Duodenal mucosa (tissue), 2 donors: ENCODE results near the gene ZNF248.
A peak's percentile ranks its signal among the peaks of the same experiment; 100 is the strongest.

ENCODE experiments used
- H3K27ac ChIP-seq: one replicate; pipeline ENCODE4 v1.7.0; 2013; ENCODE audit warnings: low read depth, low read length
- H3K27me3 ChIP-seq, 2 donors: one replicate each; pipeline ENCODE4 v1.7.0; 2013; ENCODE audit warnings: low read length in 2 of 2, control low read depth in 1 of 2; ENCODE audit not compliant: insufficient read depth in 2 of 2, control insufficient read depth in 1 of 2
- H3K36me3 ChIP-seq, 2 donors: one replicate each; pipeline ENCODE4 v1.7.0; 2013; ENCODE audit warnings: low read length in 2 of 2, control low read depth in 1 of 2; ENCODE audit not compliant: insufficient read depth in 2 of 2, control insufficient read depth in 1 of 2
- H3K4me1 ChIP-seq, 2 donors: one replicate each; pipeline ENCODE4 v1.7.0; 2013; ENCODE audit warnings: low read length in 2 of 2, control low read depth in 1 of 2; ENCODE audit not compliant: insufficient read depth in 2 of 2, control insufficient read depth in 1 of 2
- H3K4me3 ChIP-seq, 2 donors: one replicate each; pipeline ENCODE4 v1.7.0; 2013; ENCODE audit warnings: low read length in 2 of 2, low read depth in 1 of 2
- H3K9ac ChIP-seq, 2 donors: one replicate each; pipeline ENCODE4 v1.7.0; 2013; ENCODE audit warnings: low read length in 2 of 2, low read depth in 1 of 2
- H3K9me3 ChIP-seq, 2 donors: one replicate each; pipeline ENCODE4 v1.7.0; 2013; ENCODE audit warnings: low read length in 2 of 2, control low read depth in 1 of 2; ENCODE audit not compliant: control insufficient read depth in 1 of 2

The ZNF248 gene

GRCh38 chr10:37831495-37832333 lies 25.7 kb downstream of the ZNF248 start:
- Histone ChIP-seq H3K4me1 (no peaks in the 10 kb centered on the region), H3K9me3 (peaks cover 43 to 72% of the 10 kb centered on the region in 2 donors), H3K9ac (no peak overlapping the region), H3K36me3 (peaks cover 78 to 84% of the 10 kb centered on the region in 2 donors), H3K27me3 (no peaks in the 10 kb centered on the region), H3K4me3 (peak overlapping the region in 1 of 2 donors; percentile 25), H3K27ac (no peak overlapping the region)

GRCh38 chr10:37826806-37827205 lies 30.6 kb downstream of the ZNF248 start:
- peaks cover 39 to 42% of the 10 kb centered on the region in 2 donors for H3K36me3 ChIP-seq
- no peaks in the 10 kb centered on the region for H3K4me1 ChIP-seq
- no peak overlapping the region for H3K27ac ChIP-seq
- no peak overlapping the region for H3K4me3 ChIP-seq
- H3K9me3 ChIP-seq: peaks cover 36 to 57% of the 10 kb centered on the region in 2 donors
- no peaks in the 10 kb centered on the region for H3K27me3 ChIP-seq
- H3K9ac ChIP-seq: no peak overlapping the region

DNA sequence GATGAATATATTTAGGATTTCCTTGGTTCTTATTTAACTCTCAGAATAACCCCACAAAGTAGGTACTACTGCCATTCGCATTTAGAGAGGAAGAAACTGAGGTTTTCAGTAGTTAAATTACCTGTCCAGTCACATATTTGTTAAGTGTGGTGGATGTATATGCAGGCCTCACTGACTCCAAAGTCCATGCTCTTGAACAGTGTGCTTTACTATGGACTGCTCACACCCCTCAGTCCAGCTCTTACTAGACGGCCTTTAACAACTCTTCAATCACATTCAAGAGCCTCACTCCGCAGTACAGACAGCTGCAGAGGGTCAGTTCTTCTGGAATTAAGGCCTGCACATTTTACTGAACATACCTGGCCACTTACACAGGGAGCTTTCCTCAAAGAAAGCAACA lies 36.2 kb downstream of the ZNF248 start:
- H3K27ac ChIP-seq: no peak overlapping the region
- H3K36me3 ChIP-seq: no peaks in the 10 kb centered on the region
- H3K27me3 ChIP-seq: no peaks in the 10 kb centered on the region
- H3K9ac ChIP-seq: no peak overlapping the region
- H3K4me1 ChIP-seq: no peaks in the 10 kb centered on the region
- H3K9me3 ChIP-seq: peaks cover 46 to 61% of the 10 kb centered on the region in 2 donors
- H3K4me3 ChIP-seq: no peak overlapping the region

- H3K9me3 ChIP-seq: peaks cover 51 to 69% of the 10 kb centered on the region in 2 donors
- no peaks in the 10 kb centered on the region for H3K4me1 ChIP-seq
- H3K4me3 ChIP-seq: no peak overlapping the region
- H3K36me3 ChIP-seq: no peaks in the 10 kb centered on the region
- no peak overlapping the region for H3K27ac ChIP-seq
- no peak overlapping the region for H3K9ac ChIP-seq
- H3K27me3 ChIP-seq: no peaks in the 10 kb centered on the region
Measured at GRCh38 chr10:37819797-37820196, 37.6 kb downstream of the ZNF248 start.

GRCh38 chr10:37816290-37816689 lies 41.1 kb downstream of the ZNF248 start:
- Histone ChIP-seq H3K27me3 (no peaks in the 10 kb centered on the region), H3K36me3 (no peaks in the 10 kb centered on the region), H3K4me1 (no peaks in the 10 kb centered on the region), H3K27ac (no peak overlapping the region), H3K9me3 (peaks cover 44 to 72% of the 10 kb centered on the region in 2 donors), H3K9ac (no peak overlapping the region), H3K4me3 (no peak overlapping the region)

DNA sequence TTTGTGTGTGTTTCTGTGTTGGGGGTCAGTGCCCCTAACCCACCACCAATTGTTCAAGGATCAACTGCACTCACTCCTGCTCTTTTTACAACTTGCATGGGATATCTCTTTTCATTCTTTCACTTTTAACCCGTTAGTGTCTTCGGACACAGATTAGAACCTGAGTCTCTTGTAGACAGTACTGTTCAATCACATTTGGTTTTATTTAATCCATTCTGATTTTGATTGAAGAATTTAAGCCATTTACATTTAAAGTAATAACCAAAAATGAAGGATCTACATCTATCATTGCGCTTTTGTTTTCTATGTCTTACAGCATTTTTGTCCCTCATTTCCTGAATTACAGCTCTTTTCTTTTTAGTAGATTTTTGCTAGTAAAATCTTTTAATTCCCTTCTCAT lies 43.6 kb downstream of the ZNF248 start:
- Histone ChIP-seq H3K27ac (no peak overlapping the region), H3K9ac (no peak overlapping the region), H3K36me3 (no peaks in the 10 kb centered on the region), H3K4me1 (no peaks in the 10 kb centered on the region), H3K27me3 (no peaks in the 10 kb centered on the region), H3K4me3 (peak overlapping the region in 1 of 2 donors; percentile 29), H3K9me3 (peaks cover 34 to 48% of the 10 kb centered on the region in 2 donors)

GRCh38 chr10:37812290-37812689 lies 45.1 kb downstream of the ZNF248 start:
- H3K9me3 ChIP-seq: peaks cover 27 to 39% of the 10 kb centered on the region in 2 donors

GRCh38 chr10:37803269-37803668 lies 54.1 kb downstream of the ZNF248 start:
- peaks cover 0 to 10% of the 10 kb centered on the region in 2 donors for H3K9me3 ChIP-seq
- no peaks in the 10 kb centered on the region for H3K4me1 ChIP-seq
- no peaks in the 10 kb centered on the region for H3K27me3 ChIP-seq
- no peak overlapping the region for H3K27ac ChIP-seq
- H3K36me3 ChIP-seq: no peaks in the 10 kb centered on the region
- H3K9ac ChIP-seq: no peak overlapping the region
- no peak overlapping the region for H3K4me3 ChIP-seq

More at GRCh38 chr10:37812290-37812689, 45.1 kb downstream of the ZNF248 start:
- Histone ChIP-seq H3K9ac (no peak overlapping the region), H3K4me3 (no peak overlapping the region), H3K27me3 (no peaks in the 10 kb centered on the region), H3K27ac (no peak overlapping the region), H3K36me3 (no peaks in the 10 kb centered on the region), H3K4me1 (no peaks in the 10 kb centered on the region)

DNA sequence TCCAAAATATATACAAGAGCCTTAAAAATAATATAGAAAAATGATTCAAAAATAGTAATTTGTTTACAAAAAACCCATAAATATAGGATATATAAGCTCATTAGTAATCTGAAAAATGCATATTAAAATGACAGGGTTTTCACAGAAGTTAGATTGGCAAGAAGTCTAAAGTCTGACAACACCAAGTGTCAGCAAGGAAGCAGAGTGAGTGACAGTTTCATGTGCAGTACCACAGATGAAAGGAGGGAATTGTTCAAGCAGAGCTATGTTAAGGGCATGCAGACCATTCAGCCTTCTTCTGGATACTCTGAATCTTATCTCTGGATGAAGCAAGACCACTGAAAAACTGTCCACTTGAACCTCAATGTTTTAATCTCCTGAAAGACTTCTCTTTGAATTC lies 55.9 kb downstream of the ZNF248 start:
- H3K27me3 ChIP-seq: no peaks in the 10 kb centered on the region
- no peak overlapping the region for H3K27ac ChIP-seq
- no peaks in the 10 kb centered on the region for H3K4me1 ChIP-seq
- no peak overlapping the region for H3K4me3 ChIP-seq
- no peaks in the 10 kb centered on the region for H3K36me3 ChIP-seq
- H3K9me3 ChIP-seq: peaks cover 6 to 7% of the 10 kb centered on the region in 2 donors
- H3K9ac ChIP-seq: no peak overlapping the region

- Histone ChIP-seq H3K9ac (no peak overlapping the region), H3K4me3 (no peak overlapping the region), H3K36me3 (no peaks in the 10 kb centered on the region), H3K27ac (no peak overlapping the region), H3K9me3 (peaks cover 21 to 32% of the 10 kb centered on the region in 2 donors), H3K27me3 (no peaks in the 10 kb centered on the region), H3K4me1 (no peaks in the 10 kb centered on the region)
Measured at GRCh38 chr10:37794305-37794976, 63.0 kb downstream of the ZNF248 start.
